Gastroesophageal sphincter (tissue), 4 donors: ENCODE results near the gene DHRS12. TPM values are rescaled to one million over a fixed set of nuclear protein-coding genes. Genes with fewer than 3 reads are reported as not detected.

Experiments
- ATAC-seq: fragments of 150-250 bp; one replicate; pipeline ENCODE4 v1.9.1; 2016; ENCODE audit warnings: mild to moderate bottlenecking, moderate library complexity
- H3K27ac ChIP-seq, 4 donors: fragments of 200-600 bp; sonication (generic) in 3 of 4; 1 replicate in 3 of 4; 2 replicates in 1 of 4; pipeline ENCODE4 v1.5.1; 2016 to 2019
- H3K27me3 ChIP-seq: fragments of 200-600 bp; sonication (generic); one replicate; pipeline ENCODE4 v1.5.1; 2019
- H3K36me3 ChIP-seq, 2 donors: fragments of 200-600 bp; sonication (generic); one replicate each; pipeline ENCODE4 v1.5.1; 2019; ENCODE audit warnings: control low read depth in 1 of 2
- H3K4me1 ChIP-seq, 3 donors: fragments of 200-600 bp; sonication (generic); 1 replicate in 2 of 3; 2 replicates in 1 of 3; pipeline ENCODE4 v1.5.1; 2016 to 2019; ENCODE audit warnings: control low read depth in 2 of 3
- H3K4me3 ChIP-seq, 2 donors: fragments of 200-600 bp; sonication (generic); one replicate each; pipeline ENCODE4 v1.5.1; 2019; ENCODE audit warnings: mild to moderate bottlenecking in 1 of 2, moderate library complexity in 1 of 2
- H3K9me3 ChIP-seq, 3 donors: fragments of 200-600 bp; sonication (generic); one replicate each; pipeline ENCODE4 v1.5.1; 2017 to 2019; ENCODE audit warnings: control low read depth in 2 of 3
- EP300 ChIP-seq: sonication (generic); formaldehyde crosslinking; IDR thresholded peaks from one replicate; pipeline ENCODE4 v1.6.1; 2017; ENCODE audit warnings: antibody characterized with exemption, mild to moderate bottlenecking
- POLR2A ChIP-seq, 2 donors: fragments of 450-650 bp; IDR thresholded peaks; one replicate each; pipeline ENCODE4 v1.6.1; 2017; ENCODE audit warnings: antibody characterized with exemption in 2 of 2, mild to moderate bottlenecking in 2 of 2, moderate library complexity in 1 of 2
- POLR2AphosphoS5 ChIP-seq: sonication (generic); formaldehyde crosslinking; IDR thresholded peaks from one replicate; pipeline ENCODE4 v1.6.1; 2017; ENCODE audit warnings: antibody characterized with exemption
- whole genome bisulfite sequencing, 2 donors: methylation state at CpG; one replicate each; pipeline ENCODE4 v1.1.5; 2018; ENCODE audit warnings: low coverage in 1 of 2; 5-methylcytosine and 5-hydroxymethylcytosine counted together
- total RNA-seq, 4 donors: library from RNA; depleted of rRNA; stranded (reverse); fragments of >200 nt; gene quantifications; one replicate each; pipeline ENCODE4 v1.1.0, GENCODE V29; 2016
- TF ChIP-seq, protein P1 (sequence below), 4 experiments: fragments of 200-600 bp in 2 of 4; fragments of 450-650 bp in 2 of 4; sonication (generic) in 1 of 4; IDR thresholded peaks; one replicate each; pipeline ENCODE4 v1.5.1; 2017 to 2019; ENCODE audit warnings: antibody characterized with exemption in 4 of 4, mild to moderate bottlenecking in 2 of 4, moderate library complexity in 2 of 4

The DHRS12 gene
- total RNA-seq, 4 donors from 2014 or later = 9.2 to 23.3 (median 19.2) TPM

DNA sequence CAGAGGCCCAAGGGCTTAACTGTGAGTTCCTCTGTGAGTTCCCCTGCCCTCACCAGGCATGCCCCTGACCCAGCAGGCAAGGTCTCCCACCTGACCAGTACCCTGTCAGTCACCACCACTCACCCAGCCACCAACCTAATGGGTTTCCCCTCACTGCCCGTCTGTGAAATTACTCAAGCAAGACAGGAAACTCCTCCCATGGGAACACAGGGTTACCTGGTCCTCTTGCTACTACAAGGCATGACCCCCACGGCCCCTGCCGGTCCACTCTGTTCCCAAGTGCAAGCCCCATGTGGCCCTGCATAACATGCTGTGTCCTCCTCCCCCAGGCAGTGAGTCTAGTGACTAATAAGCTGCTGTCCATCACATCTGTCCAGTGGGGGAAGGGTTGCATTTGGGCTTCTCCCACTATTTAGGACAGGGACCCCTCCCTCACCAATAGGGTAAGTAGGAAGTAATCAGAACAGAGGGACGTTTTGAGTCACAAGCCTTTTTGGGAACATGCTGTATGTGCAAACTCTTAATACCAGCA, 8.0 kb upstream of the DHRS12 start:
- Histone ChIP-seq H3K9me3 (no peaks in the 10 kb centered on the region), H3K4me3 (no peak overlapping the region), H3K27ac (no peak overlapping the region), H3K27me3 (no peaks in the 10 kb centered on the region), H3K4me1 (peaks cover 0 to 9% (median 0%) of the 10 kb centered on the region in 3 donors), H3K36me3 (no peaks in the 10 kb centered on the region)
- TF ChIP-seq EP300 (no peak), POLR2A (IDR thresholded peaks at IDR 0.05) (no peak), POLR2AphosphoS5 (no peak)
- TF ChIP-seq, protein P1, sequence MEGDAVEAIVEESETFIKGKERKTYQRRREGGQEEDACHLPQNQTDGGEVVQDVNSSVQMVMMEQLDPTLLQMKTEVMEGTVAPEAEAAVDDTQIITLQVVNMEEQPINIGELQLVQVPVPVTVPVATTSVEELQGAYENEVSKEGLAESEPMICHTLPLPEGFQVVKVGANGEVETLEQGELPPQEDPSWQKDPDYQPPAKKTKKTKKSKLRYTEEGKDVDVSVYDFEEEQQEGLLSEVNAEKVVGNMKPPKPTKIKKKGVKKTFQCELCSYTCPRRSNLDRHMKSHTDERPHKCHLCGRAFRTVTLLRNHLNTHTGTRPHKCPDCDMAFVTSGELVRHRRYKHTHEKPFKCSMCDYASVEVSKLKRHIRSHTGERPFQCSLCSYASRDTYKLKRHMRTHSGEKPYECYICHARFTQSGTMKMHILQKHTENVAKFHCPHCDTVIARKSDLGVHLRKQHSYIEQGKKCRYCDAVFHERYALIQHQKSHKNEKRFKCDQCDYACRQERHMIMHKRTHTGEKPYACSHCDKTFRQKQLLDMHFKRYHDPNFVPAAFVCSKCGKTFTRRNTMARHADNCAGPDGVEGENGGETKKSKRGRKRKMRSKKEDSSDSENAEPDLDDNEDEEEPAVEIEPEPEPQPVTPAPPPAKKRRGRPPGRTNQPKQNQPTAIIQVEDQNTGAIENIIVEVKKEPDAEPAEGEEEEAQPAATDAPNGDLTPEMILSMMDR (IDR thresholded peaks at IDR 0.05) = no peak
- ATAC-seq = peak; percentile 17
- 20% methylated on average over 1 of the region's 4 CpGs; no CpG with 5 or more reads in 1 of the 2 donors for WGBS, 2 donors

DNA sequence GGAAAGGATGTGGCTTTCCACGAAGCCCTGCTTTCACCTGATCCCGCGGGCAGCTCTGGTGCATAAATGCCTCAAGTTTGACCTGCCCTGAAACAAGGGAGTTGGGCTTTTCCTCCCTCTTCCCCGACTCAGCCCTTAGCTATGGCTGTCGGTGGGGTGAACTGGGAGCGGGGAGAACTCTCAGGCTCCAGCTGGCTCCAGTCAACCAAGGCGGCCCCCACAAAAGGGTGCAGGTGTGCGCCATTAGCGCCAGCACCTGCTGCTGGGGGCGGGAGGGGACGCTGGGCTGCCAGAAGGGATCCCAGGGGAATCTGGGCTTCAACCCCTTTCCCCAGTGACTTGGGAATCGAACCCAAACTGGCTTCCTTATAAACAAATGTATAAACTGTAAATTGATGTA, 7.1 kb upstream of the DHRS12 start:
- Histone ChIP-seq H3K9me3 (no peaks in the 10 kb centered on the region), H3K4me1 (peaks cover 0 to 15% (median 0%) of the 10 kb centered on the region in 3 donors), H3K27ac (no peak overlapping the region), H3K4me3 (no peak overlapping the region), H3K36me3 (no peaks in the 10 kb centered on the region), H3K27me3 (no peaks in the 10 kb centered on the region)
- TF ChIP-seq, protein P1 (IDR thresholded peaks at IDR 0.05) = no peak
- no peak for TF ChIP-seq EP300
- TF ChIP-seq POLR2A (IDR thresholded peaks at IDR 0.05) = no peak
- no peak for TF ChIP-seq POLR2AphosphoS5
- WGBS, 2 donors = 40 to 50% methylated on average over 1 to 3 of the region's 12 CpGs
- no peak for ATAC-seq

DNA sequence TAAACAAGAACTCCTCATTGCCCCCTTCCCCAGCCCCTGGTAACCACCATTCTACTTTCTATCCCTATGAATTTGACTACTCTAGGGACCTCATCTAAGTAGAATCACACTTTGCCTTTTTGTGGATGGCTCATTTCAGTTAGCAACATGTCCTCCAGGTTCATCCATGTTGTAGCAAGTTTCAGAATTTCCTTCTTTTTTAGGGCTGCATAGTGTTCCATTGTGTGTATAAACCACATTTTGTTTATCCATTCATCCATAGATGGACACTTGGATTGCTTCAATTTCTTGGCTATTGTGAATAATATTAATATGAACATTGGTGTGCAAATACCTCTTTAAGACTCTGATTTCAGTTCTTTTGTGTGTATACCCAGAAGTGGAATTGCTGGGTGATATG, 4.8 kb upstream of the DHRS12 start:
- no peak for ATAC-seq
- Histone ChIP-seq H3K4me3 (no peak overlapping the region), H3K27ac (no peak overlapping the region), H3K9me3 (no peaks in the 10 kb centered on the region), H3K4me1 (peaks cover 0 to 24% (median 7%) of the 10 kb centered on the region in 3 donors), H3K27me3 (no peaks in the 10 kb centered on the region), H3K36me3 (no peaks in the 10 kb centered on the region)
- TF ChIP-seq POLR2AphosphoS5 (no peak), EP300 (no peak), POLR2A (IDR thresholded peaks at IDR 0.05) (no peak)
- TF ChIP-seq, protein P1 (IDR thresholded peaks at IDR 0.05) = no peak

DNA sequence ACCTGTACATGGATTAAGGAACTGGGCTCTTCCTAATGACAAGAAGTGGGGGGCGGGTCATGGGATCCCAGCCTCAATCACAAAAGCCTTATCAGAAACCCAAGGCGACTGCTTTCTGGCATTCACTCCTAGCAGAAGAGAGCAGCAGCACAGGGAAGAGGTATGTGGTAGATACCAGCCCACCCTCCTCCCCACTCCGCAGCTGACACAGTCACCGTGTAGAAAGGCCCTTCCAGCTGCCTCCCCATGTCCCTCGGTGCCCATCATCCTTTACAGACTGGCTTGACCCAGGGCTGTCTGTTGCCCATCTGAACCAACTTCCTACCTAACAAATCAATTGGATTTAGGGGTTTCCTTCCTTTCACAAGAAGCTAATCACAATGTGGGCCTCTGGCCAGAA, 3.1 kb upstream of the DHRS12 start:
- Histone ChIP-seq H3K4me3 (no peak overlapping the region), H3K9me3 (no peaks in the 10 kb centered on the region), H3K4me1 (peaks cover 2 to 39% (median 19%) of the 10 kb centered on the region in 3 donors), H3K27me3 (no peaks in the 10 kb centered on the region), H3K27ac (no peak overlapping the region), H3K36me3 (no peaks in the 10 kb centered on the region)
- ATAC-seq = no peak
- TF ChIP-seq, protein P1 (IDR thresholded peaks at IDR 0.05) = no peak
- 77 to 78% methylated on average over 4 to 5 of the region's 5 CpGs for WGBS, 2 donors

DNA sequence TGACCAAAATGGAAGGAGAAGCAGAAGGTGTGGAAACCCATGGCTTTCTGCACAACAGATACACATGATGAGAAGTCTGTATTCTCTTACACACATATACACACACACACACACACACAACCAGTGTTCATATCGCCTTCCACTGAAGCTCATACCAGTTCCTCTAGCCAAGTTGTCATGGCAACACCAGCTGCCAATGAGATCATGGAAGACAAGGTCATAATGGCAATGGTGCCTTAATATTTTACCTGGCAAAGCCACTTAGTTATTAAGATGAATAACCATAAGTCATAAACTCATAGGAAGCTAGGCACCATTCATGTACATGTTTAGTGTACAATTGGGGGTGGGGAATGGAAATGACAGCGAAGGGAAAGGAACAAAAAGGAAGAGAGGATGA, 2.6 kb upstream of the DHRS12 start:
- 60 to 69% methylated on average over 2 of the region's 2 CpGs for WGBS, 2 donors
- Histone ChIP-seq H3K36me3 (no peaks in the 10 kb centered on the region), H3K27me3 (no peaks in the 10 kb centered on the region), H3K4me1 (peaks cover 2 to 44% (median 22%) of the 10 kb centered on the region in 3 donors), H3K4me3 (no peak overlapping the region), H3K27ac (no peak overlapping the region), H3K9me3 (no peaks in the 10 kb centered on the region)
- TF ChIP-seq POLR2A (IDR thresholded peaks at IDR 0.05) (no peak), POLR2AphosphoS5 (no peak), EP300 (no peak)
- TF ChIP-seq, protein P1 (IDR thresholded peaks at IDR 0.05) = no peak
- no peak for ATAC-seq
